ENCODE data around the gene MMP21. TPM values are rescaled to one million over a fixed set of nuclear protein-coding genes. Genes with fewer than 3 reads are reported as not detected.

The MMP21 gene
- total RNA-seq, 1 experiment from 2014 or later = 0.24 TPM

GRCh38 chr10:125761961-125762360 lies 13.7 kb downstream of the MMP21 start:
- intact Hi-C loops (cut with micrococcal nuclease; ENCODE audit: unreplicated experiment) = no loop called here
- H3K36me3 Mint-ChIP-seq (ENCODE audit: insufficient read depth, unreplicated experiment) = peaks cover 12% of the 10 kb centered on the region

GRCh38 chr10:125757742-125758141 lies 17.9 kb downstream of the MMP21 start:
- no peak for TF ChIP-seq CTCF (IDR thresholded peaks at IDR 0.05; ENCODE audit: unreplicated experiment)
- no peaks in the 10 kb centered on the region for H3K27me3 Mint-ChIP-seq (ENCODE audit: unreplicated experiment)
- DNase-seq = no peak
- H3K4me3 Mint-ChIP-seq (ENCODE audit: low read depth, unreplicated experiment) = no peak overlapping the region
- H3K36me3 Mint-ChIP-seq (ENCODE audit: insufficient read depth, unreplicated experiment) = peaks cover 13% of the 10 kb centered on the region
- H3K9me3 Mint-ChIP-seq (ENCODE audit: low read depth, unreplicated experiment) = no peaks in the 10 kb centered on the region
- no peak overlapping the region for H3K27ac Mint-ChIP-seq (ENCODE audit: unreplicated experiment)
- no peaks in the 10 kb centered on the region for H3K4me1 Mint-ChIP-seq (ENCODE audit: low read depth, unreplicated experiment)
- BruUV-seq (replicated peaks) = no TSS peak
- intact Hi-C loops (cut with micrococcal nuclease; ENCODE audit: unreplicated experiment) = no loop called here
- CTCF ChIA-PET = no interaction called here

More at GRCh38 chr10:125761961-125762360, 13.7 kb downstream of the MMP21 start:
- no peak for DNase-seq
- H3K4me3 Mint-ChIP-seq (ENCODE audit: low read depth, unreplicated experiment) = no peak overlapping the region
- CTCF ChIA-PET = no interaction called here
- no peaks in the 10 kb centered on the region for H3K4me1 Mint-ChIP-seq (ENCODE audit: low read depth, unreplicated experiment)
- TF ChIP-seq CTCF (IDR thresholded peaks at IDR 0.05; ENCODE audit: unreplicated experiment) = no peak
- no peaks in the 10 kb centered on the region for H3K9me3 Mint-ChIP-seq (ENCODE audit: low read depth, unreplicated experiment)
- H3K27me3 Mint-ChIP-seq (ENCODE audit: unreplicated experiment) = no peaks in the 10 kb centered on the region
- no peak overlapping the region for H3K27ac Mint-ChIP-seq (ENCODE audit: unreplicated experiment)
- BruUV-seq (replicated peaks) = no TSS peak

GRCh38 chr10:125756853-125757487 lies 18.7 kb downstream of the MMP21 start:
- no peak for TF ChIP-seq CTCF (IDR thresholded peaks at IDR 0.05; ENCODE audit: unreplicated experiment)
- CTCF ChIA-PET = no interaction called here
- Mint-ChIP-seq H3K27ac (ENCODE audit: unreplicated experiment) (no peak overlapping the region), H3K27me3 (ENCODE audit: unreplicated experiment) (no peaks in the 10 kb centered on the region), H3K9me3 (ENCODE audit: low read depth, unreplicated experiment) (no peaks in the 10 kb centered on the region), H3K36me3 (ENCODE audit: insufficient read depth, unreplicated experiment) (peaks cover 13% of the 10 kb centered on the region), H3K4me1 (ENCODE audit: low read depth, unreplicated experiment) (no peaks in the 10 kb centered on the region), H3K4me3 (ENCODE audit: low read depth, unreplicated experiment) (no peak overlapping the region)
- intact Hi-C loops (cut with micrococcal nuclease; ENCODE audit: unreplicated experiment) = no loop called here
- no TSS peak for BruUV-seq (replicated peaks)
- DNase-seq = no peak

- intact Hi-C loops (cut with micrococcal nuclease; ENCODE audit: unreplicated experiment) = no loop called here
- DNase-seq = no peak
- no peak overlapping the region for H3K27ac Mint-ChIP-seq (ENCODE audit: unreplicated experiment)
- BruUV-seq (replicated peaks) = no TSS peak
- no peaks in the 10 kb centered on the region for H3K4me1 Mint-ChIP-seq (ENCODE audit: low read depth, unreplicated experiment)
- peaks cover 9% of the 10 kb centered on the region for H3K36me3 Mint-ChIP-seq (ENCODE audit: insufficient read depth, unreplicated experiment)
- TF ChIP-seq CTCF (IDR thresholded peaks at IDR 0.05; ENCODE audit: unreplicated experiment) = no peak
- H3K27me3 Mint-ChIP-seq (ENCODE audit: unreplicated experiment) = no peaks in the 10 kb centered on the region
- H3K9me3 Mint-ChIP-seq (ENCODE audit: low read depth, unreplicated experiment) = no peaks in the 10 kb centered on the region
- CTCF ChIA-PET = no interaction called here
- H3K4me3 Mint-ChIP-seq (ENCODE audit: low read depth, unreplicated experiment) = no peak overlapping the region
Observed at GRCh38 chr10:125756196-125756595, 19.4 kb downstream of the MMP21 start.
